Kidney epithelial cell (primary cell): ENCODE measurements around the gene CACNG1. TPM values are rescaled to one million over a fixed set of nuclear protein-coding genes. Genes with fewer than 3 reads are reported as not detected.

Experiments
- DNase-seq: peaks from one replicate; pipeline ENCODE4 v3.0.0-alpha.2; 2010; ENCODE audit warnings: low read depth
- H3K27me3 ChIP-seq: 2 replicates; pipeline ENCODE4 v1.6.0; 2011; ENCODE audit warnings: low read length; ENCODE audit not compliant: control insufficient read depth, insufficient read depth
- H3K36me3 ChIP-seq: 2 replicates; pipeline ENCODE4 v1.5.1; 2011; ENCODE audit warnings: low read length; ENCODE audit not compliant: control insufficient read depth, insufficient read depth
- H3K4me3 ChIP-seq: 2 replicates; pipeline ENCODE4 v1.5.1; 2011; ENCODE audit warnings: low read depth, mild to moderate bottlenecking, control low read depth, low read length
- total RNA-seq: library from RNA; depleted of rRNA; stranded (reverse); fragments of >200 nt; gene quantifications from 2 replicates; pipeline ENCODE4 v1.2.3, GENCODE V29; 2015
- TF ChIP-seq, protein P1 (sequence below): IDR thresholded peaks from 2 replicates; pipeline ENCODE4 v1.5.1; 2011; ENCODE audit warnings: mild to moderate bottlenecking, moderate library complexity, low read length, control low read depth, inconsistent platforms; ENCODE audit not compliant: insufficient read depth, poor library complexity, severe bottlenecking

CACNG1 gene
- total RNA-seq, 1 donor from 2014 or later = not detected

DNA sequence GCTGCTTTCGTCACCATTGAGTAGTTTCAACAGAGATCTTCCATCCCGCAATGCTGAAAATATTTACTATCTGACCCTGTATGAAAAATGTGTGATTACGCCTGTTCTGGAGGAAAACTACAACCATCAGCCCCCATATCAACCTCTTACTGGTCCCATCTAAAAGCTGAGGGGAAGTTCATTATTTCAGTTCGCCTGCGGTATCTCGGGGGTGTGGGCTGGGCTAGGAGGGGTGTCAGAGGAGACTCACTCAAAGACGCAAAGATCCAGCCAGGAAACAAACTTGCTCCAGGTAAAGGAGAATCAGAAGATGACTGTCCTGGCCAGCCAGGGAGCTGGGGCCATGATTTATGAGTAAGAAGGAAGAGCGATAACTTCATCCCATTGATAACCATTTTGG lies 13.7 kb downstream of the CACNG1 start:
- Histone ChIP-seq H3K36me3 (no peaks in the 10 kb centered on the region), H3K27me3 (no peaks in the 10 kb centered on the region), H3K4me3 (no peak overlapping the region)
- TF ChIP-seq, protein P1, sequence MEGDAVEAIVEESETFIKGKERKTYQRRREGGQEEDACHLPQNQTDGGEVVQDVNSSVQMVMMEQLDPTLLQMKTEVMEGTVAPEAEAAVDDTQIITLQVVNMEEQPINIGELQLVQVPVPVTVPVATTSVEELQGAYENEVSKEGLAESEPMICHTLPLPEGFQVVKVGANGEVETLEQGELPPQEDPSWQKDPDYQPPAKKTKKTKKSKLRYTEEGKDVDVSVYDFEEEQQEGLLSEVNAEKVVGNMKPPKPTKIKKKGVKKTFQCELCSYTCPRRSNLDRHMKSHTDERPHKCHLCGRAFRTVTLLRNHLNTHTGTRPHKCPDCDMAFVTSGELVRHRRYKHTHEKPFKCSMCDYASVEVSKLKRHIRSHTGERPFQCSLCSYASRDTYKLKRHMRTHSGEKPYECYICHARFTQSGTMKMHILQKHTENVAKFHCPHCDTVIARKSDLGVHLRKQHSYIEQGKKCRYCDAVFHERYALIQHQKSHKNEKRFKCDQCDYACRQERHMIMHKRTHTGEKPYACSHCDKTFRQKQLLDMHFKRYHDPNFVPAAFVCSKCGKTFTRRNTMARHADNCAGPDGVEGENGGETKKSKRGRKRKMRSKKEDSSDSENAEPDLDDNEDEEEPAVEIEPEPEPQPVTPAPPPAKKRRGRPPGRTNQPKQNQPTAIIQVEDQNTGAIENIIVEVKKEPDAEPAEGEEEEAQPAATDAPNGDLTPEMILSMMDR = no peak
- DNase-seq = no peak

DNA sequence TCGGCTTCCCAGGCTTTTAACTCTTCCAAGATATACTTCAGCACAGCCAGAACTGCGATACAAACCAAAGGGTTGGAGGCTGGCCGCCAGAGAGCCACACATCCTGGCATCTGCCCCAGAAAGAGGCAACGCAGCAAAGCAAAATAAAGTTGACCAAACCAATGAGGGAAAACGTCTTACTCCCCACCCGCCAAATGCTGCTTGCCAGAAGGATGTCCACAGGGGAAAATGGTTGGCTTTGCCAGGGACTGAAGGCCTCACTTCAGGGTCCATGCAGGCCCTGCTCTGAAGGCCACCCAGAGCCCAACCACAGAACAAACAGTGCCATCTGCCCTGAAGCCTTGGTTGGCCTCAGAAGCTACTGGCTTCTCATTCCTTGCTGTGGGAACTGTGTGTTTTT lies 15.0 kb downstream of the CACNG1 start:
- TF ChIP-seq, protein P1 = no peak
- no peak overlapping the region for H3K4me3 ChIP-seq
- DNase-seq = no peak
- H3K27me3 ChIP-seq = no peaks in the 10 kb centered on the region
- H3K36me3 ChIP-seq = no peaks in the 10 kb centered on the region

DNA sequence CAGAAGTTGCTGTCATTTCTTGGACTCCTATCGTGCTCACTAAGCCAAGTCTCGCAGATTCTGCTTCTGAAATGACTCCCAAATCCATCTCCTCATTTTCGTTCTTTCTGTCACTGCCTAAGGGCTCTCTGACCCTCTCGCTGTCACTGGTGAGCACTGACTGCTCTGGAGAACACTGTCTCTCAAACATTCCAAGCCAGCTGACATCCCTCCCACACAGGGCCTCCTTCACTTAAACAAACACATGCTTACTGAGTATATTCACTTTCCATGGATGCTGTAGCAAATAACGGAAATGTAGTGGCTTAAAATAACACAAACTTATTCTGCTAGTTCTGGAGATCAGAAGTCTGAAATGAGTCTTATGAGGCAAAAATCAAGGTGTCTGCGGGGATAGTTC lies 18.8 kb downstream of the CACNG1 start:
- DNase-seq = no peak
- Histone ChIP-seq H3K4me3 (no peak overlapping the region), H3K27me3 (no peaks in the 10 kb centered on the region), H3K36me3 (no peaks in the 10 kb centered on the region)
- TF ChIP-seq, protein P1 = no peak

DNA sequence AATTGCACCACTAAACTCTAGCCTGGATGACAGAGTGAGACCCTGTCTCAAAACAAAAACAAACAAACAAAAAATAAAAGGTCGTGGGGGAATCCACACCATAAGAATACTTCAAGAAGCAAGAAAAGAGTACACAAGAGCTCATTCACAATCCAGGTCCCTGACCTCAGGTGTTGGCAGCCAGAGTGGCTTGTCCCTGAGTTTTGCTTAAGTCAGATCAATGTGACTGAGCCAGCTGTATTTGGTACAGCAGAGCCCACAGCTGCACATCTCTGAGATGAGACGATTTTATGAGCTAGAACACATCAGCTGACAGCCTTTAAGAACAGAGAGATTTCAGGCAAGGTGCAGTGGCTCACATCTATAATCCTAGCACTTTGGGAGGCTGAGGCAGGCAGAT lies 22.4 kb downstream of the CACNG1 start:
- DNase-seq = no peak
- no peak overlapping the region for H3K4me3 ChIP-seq
- H3K27me3 ChIP-seq = no peaks in the 10 kb centered on the region

DNA sequence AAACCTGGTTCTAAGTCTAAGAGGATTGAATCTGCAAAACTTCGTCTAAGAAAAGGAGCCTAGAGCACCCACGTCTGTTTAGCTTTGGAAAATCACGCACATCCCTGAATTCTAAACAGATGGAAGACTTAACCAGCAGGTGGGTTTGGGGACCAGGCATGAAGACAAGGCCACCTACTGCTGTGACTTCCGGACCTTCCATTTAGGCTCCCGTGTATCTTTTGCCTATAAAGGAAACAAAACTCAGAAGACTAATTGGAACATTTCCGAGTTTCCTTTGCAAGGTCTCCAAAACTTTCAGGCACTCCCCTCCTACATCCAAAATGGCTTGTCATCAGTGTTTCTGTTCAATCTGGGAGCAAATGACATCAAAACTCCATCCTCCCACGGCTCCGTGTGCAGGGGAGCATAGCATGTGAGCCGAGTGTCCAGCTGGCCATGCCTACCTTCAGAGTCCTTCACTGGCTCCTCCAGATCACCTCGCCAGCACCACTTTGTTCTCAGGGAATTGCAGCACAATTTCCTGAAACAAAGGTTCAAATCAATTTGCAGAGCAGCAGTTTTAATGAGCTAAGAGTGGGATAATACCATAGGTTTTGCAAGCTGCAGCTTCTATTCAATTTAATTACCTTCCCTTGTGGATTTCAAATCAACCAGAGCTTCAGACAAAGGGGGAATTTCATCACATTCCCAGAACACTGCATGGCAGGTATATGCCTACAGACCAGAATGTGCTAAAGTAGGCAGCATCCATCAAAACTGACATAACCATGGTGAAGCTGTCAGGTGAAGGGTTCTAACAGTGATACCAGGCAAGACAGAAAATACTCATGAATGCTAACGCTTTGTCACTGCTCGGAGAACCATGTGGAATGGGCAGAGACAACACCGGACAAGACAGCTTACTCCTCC lies 23.5 kb downstream of the CACNG1 start:
- no peaks in the 10 kb centered on the region for H3K36me3 ChIP-seq
- no peak for DNase-seq
- no peaks in the 10 kb centered on the region for H3K27me3 ChIP-seq
- H3K4me3 ChIP-seq = no peak overlapping the region
- TF ChIP-seq, protein P1 = no peak

More for the DNA sequence above, 22.4 kb downstream of the CACNG1 start:
- H3K36me3 ChIP-seq = no peaks in the 10 kb centered on the region
- TF ChIP-seq, protein P1 = no peak
